NCI-H1092 (cell line): ENCODE results near the gene ID4.

Experiments
- DNase-seq: peaks from one replicate; lab custom pipeline; 2025; lab: John Stamatoyannopoulos, UW

ID4 gene

DNA sequence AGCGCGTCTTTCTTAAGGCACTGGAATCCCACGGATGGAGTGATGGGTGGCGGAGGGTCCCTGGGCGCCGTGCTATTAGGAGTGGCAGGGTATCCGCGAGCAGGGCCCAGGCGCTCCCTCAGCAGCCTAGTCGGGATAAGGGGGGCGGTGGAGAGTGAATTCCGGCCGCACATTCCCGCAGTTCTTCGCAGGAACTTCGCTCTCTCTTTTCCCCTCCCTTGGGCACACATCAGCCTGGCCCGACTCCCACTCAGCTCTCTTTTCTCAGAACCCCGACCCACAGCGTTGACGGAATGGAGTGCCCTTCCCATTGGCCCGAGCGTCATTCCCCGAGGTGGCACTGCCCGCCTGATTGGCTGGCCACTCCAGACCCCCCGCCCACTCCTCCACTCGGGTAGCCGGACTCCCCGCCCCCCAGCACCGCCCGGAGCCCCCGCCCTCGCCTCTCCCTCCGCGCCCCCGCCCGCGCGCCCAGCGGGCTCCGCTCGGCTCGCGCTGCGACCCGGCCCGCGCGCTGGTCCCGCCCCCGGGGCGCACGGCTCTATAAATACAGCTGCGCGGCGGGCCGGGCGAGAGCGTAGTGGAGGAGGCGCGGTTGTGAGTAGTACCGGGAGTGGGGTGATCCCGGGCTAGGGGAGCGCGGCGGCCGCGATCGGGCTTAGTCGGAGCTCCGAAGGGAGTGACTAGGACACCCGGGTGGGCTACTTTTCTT lies at the start of gene ID4:
Gene ID4 (plus strand): TSS at position 572 of the 712 bp plus-strand sequence. CDS start 385 bp downstream, outside the sequence.
- DNase-seq, result peak; percentile 45

- DNase-seq, result no peak
Measured at GRCh38 chr6:19788686-19789085, 48.5 kb upstream of the ID4 start.

- DNase-seq, result no peak
Measured at GRCh38 chr6:19789100-19789803, 47.9 kb upstream of the ID4 start.

GRCh38 chr6:19791267-19791666 lies 45.9 kb upstream of the ID4 start:
- DNase-seq, result no peak

DNA sequence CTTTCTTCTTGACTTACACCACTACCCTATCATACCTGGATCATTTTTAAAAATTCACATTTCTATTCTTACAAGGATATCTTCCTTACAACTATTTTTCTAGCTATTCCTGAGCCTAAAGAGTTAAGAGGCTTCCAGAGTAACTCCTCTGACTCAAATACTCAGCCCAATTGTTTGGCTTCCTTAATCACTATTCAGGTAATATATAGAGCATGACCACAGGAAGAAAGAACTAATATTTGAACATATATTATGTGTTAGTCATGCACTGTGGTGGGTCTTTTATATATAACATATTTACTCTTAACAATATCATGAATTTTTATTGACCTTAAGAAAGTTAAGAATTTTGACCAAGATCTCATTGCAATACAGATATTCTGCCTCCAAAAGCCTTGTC lies 42.0 kb upstream of the ID4 start:
- no peak for DNase-seq

- DNase-seq, result no peak
Measured at GRCh38 chr6:19796452-19796851, 40.7 kb upstream of the ID4 start.

- no peak for DNase-seq
Measured at GRCh38 chr6:19798362-19798761, 38.8 kb upstream of the ID4 start.

GRCh38 chr6:19802656-19803055 lies 34.5 kb upstream of the ID4 start:
- no peak for DNase-seq

DNA sequence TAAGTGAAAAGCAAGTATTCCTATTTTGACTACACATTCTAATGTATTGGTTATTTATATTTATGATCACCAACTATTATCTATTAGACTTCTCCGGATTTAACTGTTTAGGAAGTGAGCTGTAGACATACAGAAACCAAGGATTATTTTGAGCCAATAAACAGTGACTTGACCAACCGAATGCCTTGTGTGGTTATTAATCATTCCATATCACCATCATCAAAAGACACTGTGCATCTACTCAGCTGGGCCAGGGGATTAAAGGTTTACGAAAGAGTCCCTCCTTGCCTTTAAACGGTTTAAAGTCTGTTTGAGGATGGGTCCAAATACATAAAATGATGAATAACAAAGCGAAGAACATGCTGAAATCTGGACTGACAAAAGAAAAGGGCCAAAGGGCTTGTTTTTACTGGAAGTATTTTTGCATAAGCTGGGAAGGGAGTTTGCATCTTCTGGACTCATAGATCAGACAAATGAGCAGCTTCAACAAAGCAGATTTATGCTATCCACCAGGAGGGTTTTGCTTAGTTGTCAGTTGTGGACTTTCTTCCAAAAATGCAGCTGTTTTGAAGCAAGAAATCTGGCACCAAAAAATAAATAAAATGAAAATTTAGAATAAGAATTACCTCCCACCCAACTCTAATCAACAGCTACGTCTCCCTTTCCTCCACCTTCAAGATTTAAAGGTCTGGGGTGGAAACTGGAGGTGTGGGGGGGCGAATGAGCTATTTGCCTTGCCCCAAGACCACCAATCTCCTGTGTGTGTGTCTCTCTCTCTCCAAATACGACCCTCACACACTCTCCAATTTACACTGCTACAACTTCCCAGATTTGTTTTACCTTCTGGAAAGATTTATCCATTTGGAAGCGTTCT lies 33.6 kb upstream of the ID4 start:
- no peak for DNase-seq

GRCh38 chr6:19804205-19805128 lies 32.7 kb upstream of the ID4 start:
- peak; percentile 86 for DNase-seq

DNA sequence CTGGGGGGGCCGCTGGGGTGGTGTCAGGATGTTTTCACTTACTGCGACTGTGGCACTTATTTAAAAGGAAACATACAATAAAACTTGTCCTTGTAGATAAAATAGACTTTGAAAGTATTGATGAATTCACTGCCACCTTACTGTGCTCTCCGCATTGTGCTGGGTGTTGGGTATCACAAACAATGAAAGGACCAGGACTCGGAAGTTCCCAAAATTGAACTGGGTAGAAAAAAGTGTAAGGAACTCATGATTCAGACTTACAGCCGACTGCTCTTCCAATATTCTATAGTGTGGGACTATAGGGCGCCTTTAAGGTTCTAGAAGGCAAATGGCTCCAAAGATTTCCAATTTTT lies 32.1 kb upstream of the ID4 start:
- DNase-seq, result no peak

DNA sequence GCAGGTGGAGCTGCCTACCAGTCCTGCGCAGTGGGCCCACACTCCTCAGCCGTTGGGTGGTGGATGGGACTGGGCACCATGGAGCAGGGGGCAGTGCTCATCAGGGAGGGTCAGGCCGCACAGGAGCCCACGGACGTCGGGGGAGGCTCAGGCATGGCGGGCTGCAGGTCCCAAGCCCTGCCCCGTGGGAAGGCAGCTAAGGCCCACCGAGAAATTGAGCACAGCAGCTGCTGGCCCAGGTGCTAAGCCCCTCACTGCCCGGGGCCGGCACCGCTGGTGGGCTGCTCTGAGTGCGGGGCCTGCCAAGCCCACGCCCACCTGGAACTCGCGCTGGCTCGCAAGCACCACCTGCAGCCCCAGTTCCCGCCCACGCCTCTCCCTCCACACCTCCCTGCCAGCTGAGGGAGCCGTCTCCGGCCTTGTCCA lies 30.2 kb upstream of the ID4 start:
- no peak for DNase-seq

- DNase-seq, result no peak
Measured at GRCh38 chr6:19811397-19812079, 25.6 kb upstream of the ID4 start.

GRCh38 chr6:19812512-19813119 lies 24.6 kb upstream of the ID4 start:
- no peak for DNase-seq

DNA sequence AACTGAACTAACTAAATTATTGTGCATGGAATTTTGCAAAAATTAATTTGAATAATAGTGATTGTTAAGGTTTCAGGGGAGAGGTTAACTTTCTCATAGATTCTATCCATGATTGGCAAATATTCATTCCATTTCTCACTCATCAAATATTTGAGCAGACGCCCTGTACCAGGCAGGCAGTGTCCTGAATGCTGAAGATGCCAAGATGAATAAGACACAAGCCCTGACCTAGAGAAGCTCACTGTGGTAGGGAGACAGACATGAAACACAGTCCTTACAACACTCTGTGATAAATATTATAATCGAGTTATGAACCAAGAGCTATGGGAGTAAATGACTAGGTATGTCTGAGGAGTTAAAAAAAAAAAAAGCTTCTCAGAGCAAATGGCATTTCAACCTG lies 18.4 kb upstream of the ID4 start:
- no peak for DNase-seq

- no peak for DNase-seq
Measured at GRCh38 chr6:19824058-19824807, 12.9 kb upstream of the ID4 start.

- no peak for DNase-seq
Measured at GRCh38 chr6:19827247-19827646, 9.9 kb upstream of the ID4 start.

- no peak for DNase-seq
Measured at GRCh38 chr6:19827903-19828302, 9.3 kb upstream of the ID4 start.

- DNase-seq, result no peak
Measured at GRCh38 chr6:19830171-19830570, 7.0 kb upstream of the ID4 start.

GRCh38 chr6:19831358-19831757 lies 5.8 kb upstream of the ID4 start:
- DNase-seq, result no peak
